Astrocyte (in vitro differentiated cells and primary cell): ENCODE data around the gene IFT80.

Experiments
- CTCF ChIP-seq: IDR thresholded peaks from 2 replicates; pipeline ENCODE4 v1.5.1; 2011; ENCODE audit warnings: low read depth, mild to moderate bottlenecking, inconsistent platforms, low read length, moderate library complexity; ENCODE audit not compliant: insufficient read depth
- EZH2 ChIP-seq: IDR thresholded peaks from 2 replicates; pipeline ENCODE4 v1.6.1; 2012; ENCODE audit warnings: mild to moderate bottlenecking, low read length, inconsistent platforms; ENCODE audit not compliant: insufficient read depth

GRCh38 chr3:160369784-160370183 is 29.2 kb downstream of the IFT80 start:
- TF ChIP-seq CTCF (no peak), EZH2 (no peak)
